Measurements from ENCODE around the gene LBR.

Gene LBR

DNA sequence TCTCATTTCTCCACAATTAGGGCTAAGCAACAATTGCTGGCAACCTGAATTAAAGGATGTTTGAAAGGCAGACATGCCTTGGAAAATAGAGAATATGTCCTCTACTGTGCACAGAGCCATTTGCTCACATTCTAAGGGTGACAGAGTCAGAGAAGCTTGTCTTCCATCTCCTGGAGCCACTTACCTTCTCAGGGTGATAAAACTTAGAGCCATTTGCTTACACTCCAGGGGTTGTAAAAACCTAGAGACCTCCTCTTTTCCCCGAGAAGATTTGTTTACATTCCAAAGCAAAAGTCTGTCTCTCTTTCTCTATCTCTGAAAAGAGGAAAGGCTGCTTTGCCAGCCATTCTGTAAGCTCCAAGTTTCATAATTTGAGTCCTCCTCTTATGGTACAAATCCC lies 61.3 kb downstream of the LBR start:
- no peak for DNase-seq

- no peak for DNase-seq
These were observed 61.8 kb downstream of the LBR start for GRCh38 chr1:225366018-225366417.

- no peak for DNase-seq
These were observed 63.4 kb downstream of the LBR start for GRCh38 chr1:225364439-225364838.

DNA sequence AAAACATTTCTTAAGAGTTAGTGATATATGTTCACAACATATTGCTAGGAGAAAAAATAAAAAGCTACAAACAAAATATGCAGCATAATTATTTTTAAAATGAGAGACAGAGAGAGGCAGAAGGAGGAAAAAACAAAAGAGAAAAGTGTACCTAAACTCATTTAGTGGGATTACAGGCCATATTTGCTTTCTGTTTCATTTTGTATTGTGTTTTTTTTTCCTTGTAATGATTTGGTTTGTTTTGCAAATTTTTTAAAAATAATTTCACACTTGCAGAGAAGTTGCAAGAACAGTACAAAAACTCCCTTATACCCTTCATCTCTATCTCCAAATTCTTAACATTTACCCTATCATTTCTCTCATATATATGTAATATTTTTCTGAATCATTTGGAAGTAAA lies 65.0 kb downstream of the LBR start:
- no peak for DNase-seq

DNA sequence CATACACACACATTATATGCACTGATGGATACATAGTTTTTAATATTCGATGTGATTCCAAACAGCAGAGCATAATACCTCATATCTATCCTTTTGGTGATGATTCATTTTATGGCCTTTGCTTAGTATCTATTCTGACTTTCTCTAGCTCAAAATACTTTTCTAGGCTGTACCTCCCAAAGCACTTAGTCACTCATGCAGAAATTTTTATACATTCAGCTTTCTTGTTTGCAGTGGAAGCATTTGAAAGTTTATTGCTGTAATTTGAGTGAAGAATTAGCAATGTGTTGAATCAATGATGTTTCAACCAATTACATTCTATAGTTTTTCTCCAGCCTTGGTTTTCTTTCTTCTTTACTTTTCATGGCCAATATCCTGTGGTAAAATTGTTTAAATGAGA lies 66.7 kb downstream of the LBR start:
- no peak for DNase-seq

DNA sequence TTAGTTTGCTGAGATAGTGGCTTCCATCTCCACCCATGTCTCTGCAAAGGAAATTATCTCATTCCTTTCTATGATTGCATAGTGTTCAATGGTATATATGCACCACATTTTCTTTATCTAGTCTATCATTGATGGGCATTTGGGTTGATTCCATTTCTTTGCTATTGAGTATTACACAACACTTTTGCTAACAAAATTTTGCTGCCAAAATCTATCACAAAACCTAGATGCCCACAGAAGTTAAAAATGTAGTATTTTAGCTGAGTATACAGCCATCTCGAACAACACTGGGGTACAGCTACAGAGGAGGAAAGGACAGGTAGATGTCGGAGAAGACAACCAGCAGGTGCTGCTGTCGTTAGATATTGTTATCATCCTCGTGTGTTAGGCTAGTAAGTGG lies 67.7 kb downstream of the LBR start:
- DNase-seq: no peak

GRCh38 chr1:225355863-225356262 lies 72.0 kb downstream of the LBR start:
- DNase-seq: no peak

DNA sequence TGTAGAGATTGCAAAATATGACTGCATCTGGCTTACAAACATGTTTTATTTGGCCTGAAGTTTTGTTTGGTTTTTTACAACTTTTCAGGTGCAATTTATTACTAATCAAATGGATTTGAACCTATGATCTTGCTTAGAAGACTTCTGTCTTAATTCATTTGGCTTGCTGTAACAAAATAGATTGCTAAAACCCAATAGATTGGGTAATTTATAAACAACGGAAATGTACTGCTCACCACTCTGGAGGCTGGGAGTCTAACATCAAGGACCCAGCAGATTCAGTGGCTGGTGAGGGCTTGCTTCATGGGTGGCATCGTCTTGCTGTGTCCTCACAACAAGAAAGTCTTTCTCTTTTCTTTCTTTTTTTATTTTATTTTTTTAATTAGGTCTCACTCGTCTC lies 72.9 kb downstream of the LBR start:
- no peak for DNase-seq

Measured in NCI-H1092 (cell line).